Stimulated activated CD4-positive, alpha-beta T cell treated with anti-CD3 and anti-CD28 coated beads, Interleukin-12 subunit alpha, Interleukin-12 subunit beta, amount 100 ng/mL, for 4 hours (primary cell): Measurements from ENCODE around the gene MPC1.
"Not testable (repeated sequence)": the region's sequence is repeated elsewhere in the genome, so short reads cannot be mapped to it uniquely, and the experiment has no call there.

Source experiments
- DNase-seq: peaks from one replicate; pipeline ENCODE4 v3.0.0-alpha.2; 2020

MPC1 gene

GRCh38 chr6:166405386-166405785 is 22.6 kb upstream of the MPC1 start:
- no peak for DNase-seq

DNA sequence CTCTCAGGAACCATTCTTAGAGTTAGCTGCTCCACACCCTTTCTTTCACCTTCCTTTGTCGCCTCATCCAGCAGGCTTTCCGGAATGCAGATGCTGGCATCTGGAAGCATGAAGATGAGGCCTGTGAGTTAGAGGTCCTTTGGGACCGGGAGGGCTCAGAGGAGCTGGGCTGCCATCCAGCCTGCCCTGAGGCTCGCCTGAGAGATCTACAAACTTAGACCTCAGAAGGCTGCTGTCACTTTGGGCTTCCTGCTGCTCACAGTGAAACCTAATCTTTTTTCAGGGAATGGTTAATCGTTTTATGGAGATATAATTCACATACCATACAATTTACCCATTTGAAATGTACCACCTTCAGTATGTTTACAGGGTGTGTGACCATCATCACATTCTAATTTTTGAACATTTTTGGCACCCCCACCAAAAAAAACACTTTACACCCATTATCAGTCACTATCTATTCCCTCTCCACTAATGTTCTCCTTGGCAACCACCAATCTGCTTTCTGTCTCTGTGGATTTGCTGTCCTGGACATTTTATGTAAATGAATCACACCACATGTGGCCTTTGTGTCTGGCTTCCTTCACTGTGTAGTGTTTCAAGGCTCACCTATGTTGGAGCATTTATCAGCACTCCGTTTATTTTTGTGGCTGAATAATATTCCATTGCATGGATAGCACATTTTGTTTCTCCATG is 20.0 kb upstream of the MPC1 start:
- DNase-seq, result no peak

DNA sequence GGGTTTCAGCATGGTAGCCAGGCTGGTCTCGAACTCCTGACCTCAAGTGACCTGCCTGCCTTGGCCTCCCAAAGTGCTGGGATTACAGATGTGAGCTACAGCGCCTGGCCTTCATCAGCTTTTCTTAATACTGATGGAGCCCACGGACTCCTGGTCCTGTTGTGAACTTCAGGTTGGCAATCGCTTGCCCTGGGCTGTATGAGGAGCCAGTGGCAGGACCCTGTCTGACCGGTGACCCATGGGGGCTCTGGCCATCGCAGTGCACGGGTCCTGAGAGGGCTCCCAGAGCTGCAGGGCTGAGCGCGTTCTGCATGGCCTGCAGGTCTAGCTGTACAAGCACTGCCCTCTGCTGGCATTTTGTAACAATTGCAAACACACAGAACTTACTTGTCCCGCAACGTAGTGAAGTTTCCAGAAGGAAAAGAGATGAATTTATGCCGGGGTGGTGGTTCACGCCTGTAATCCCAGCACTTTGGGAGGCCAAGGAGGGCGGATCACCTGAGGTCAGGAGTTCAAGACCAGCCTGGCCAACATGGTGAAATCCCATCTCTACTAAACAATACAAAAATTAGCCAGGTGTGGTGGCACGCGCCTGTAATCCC is 18.0 kb upstream of the MPC1 start:
- peak; percentile 38 for DNase-seq

DNA sequence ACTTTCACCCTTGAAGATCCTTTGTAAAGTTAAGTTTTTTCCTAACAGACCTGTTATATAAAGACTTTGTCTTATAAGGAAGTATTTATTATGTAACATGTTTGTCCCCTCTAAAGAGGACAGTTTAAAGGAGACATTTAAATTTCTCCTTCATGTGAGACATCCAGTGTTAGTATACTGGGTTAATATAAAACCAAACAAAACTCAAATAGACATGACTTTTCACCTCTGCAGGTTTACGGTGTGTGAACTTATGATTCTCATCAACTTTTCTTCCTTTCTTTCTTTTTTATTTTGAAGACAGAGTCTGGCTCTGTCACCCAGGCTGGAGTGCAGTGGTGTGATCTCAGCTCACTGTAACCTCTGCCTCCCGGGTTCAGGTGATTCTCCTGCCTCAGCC is 17.4 kb upstream of the MPC1 start:
- no peak for DNase-seq

GRCh38 chr6:166398348-166398747 is 15.6 kb upstream of the MPC1 start:
- no peak for DNase-seq

- DNase-seq, result no peak
Measured at GRCh38 chr6:166397849-166398248, 15.1 kb upstream of the MPC1 start.

GRCh38 chr6:166395778-166396177 is 13.0 kb upstream of the MPC1 start:
- DNase-seq, result no peak

DNA sequence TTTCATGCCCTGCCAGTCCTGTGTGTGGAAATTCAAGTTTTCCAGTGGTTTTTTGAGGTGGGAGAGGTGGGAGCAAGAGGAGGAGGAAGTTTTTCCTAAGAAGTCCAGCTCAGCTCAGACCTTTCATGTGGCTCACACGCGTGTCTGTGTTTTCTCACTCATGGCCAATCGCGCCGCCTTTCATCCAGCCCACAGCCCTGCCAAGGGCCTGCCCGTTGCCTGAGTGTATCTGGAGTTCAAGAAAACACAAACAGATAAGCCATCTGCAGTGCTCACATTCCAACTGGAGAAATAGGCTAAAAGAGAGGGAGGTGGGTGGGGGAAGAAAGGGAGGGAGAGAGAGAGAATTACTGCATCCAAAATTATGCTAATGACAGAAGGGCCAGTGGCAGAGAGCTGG is 12.6 kb upstream of the MPC1 start:
- DNase-seq, result no peak

DNA sequence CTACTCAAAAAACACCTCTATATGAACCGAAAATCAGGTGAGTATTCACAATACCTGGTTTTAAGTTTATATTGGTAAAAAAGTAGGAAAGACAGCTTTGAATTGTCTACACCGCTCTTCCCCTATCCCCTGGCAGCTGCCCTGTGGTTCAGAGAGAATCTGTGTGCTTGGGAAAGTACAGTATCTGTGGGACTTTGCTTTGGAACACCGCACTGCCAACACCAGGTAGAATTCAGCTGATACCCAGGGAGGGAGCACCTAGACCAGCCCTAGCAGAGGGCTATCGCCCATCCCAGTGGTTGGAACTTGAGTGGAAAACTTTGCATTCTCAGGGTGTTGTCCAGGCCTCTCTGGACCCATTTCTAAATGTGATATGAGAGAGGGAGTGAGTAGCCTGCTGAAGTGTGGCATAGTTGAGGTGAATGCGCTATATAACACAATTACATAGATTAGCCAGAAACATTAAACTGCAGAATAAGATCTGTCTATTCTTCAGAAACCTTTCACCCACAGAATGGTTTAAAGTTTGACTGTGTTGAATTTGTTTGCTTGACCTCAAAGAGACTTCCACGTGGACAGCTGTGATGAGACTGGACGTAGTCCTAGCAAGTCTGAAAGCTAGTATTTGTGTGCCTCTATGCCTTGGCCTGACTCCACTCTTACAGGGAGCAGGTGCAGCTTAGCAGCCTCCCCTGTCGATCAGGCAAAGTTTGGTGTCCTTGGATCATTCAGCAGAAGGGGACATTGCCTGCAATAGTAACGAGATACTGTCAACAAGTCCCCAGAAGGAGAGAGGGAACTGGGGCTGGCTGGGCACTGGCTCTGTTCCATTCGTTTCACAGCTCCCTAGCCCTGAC is 11.5 kb upstream of the MPC1 start:
- no peak for DNase-seq

- no peak for DNase-seq
Measured at GRCh38 chr6:166393535-166393823, 10.7 kb upstream of the MPC1 start.

DNA sequence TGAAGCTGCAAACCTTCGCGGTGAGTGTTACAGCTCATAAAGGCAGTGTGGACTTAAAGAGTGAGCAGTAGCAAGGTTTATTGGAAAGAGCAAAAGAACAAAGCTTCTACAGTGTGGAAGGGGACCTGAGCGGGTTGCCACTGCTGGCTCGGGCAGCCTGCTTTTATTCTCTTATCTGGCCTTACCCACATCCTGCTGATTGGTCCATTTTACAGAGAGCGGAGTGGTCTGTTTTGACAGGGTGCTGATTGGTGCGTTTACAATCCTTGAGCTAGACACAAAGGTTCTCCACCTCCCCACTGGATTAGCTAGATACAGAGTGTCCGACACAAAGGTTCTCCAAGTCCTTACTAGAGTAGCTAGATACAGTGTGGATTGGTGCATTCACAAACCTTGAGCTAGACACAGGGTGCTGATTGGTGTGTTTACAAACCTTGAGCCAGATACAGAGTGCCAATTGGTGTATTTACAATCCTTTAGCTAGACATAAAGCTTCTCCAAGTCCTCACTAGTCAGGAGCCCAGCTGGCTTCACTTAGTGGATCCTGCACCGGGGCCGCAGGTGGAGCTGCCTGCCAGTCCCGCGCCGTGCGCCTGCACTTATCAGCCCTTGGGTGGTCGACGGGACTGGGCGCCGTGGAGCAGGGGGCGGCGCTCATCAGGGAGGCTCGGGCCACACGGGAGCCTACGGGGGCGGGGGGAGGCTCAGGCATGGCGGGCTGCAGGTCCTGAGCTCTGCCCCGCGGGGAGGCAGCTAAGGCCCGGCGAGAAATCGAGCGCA is 10.2 kb upstream of the MPC1 start:
- not testable (repeated sequence) for DNase-seq

DNA sequence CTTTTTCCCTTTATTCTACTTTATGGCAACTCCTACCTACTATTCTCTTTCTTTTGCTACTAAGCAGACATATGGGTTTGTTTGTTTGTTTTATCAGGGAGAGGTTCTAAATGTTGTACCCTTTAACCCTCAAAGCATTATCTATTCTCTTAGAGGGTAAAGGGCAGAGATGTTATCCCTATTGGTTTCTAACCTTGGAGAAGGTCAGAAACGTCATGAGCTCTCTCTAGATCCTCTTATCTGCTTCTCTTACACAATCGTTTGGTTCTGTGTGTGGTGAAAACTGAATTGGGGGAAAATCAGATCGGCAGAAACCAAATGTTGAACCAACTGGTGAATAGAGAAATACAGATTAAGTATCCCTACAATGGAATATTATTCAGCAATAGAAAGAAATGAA is 6.4 kb upstream of the MPC1 start:
- no peak for DNase-seq

DNA sequence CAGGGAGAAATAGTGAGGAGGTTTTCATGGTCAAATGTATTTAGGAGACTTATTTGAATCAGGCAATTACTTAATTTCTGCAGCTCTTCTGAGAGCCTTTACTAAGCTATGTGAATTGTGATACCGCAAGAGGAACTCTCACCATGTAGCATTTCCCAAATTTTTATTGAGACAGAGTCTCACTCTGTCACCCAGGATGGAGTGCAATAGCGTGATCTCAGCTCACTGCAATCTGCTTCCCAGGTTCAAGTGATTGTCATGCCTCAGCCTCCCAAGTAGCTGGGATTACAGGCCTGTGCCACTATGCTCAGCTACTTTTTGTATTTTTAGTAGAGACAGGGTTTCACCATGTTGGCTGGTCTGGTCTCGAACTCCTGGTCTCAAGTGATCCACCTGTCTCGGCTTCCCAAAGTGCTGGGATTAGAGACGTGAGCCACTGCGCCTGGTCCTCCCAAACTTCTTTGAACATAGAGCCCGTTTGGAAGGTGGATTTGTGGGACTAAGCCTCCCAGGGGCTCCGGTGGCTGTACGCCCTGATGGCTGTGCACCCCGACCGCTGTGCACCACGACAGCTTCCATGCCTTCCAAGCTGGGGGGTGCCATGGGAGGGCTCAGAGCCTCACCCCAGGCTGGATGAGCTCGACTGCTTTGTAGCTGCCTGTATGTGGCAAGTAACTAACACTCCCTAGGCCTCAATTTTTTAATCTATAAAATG is 5.7 kb upstream of the MPC1 start:
- DNase-seq, result no peak

GRCh38 chr6:166387642-166388289 is 5.0 kb upstream of the MPC1 start:
- DNase-seq, result no peak

DNA sequence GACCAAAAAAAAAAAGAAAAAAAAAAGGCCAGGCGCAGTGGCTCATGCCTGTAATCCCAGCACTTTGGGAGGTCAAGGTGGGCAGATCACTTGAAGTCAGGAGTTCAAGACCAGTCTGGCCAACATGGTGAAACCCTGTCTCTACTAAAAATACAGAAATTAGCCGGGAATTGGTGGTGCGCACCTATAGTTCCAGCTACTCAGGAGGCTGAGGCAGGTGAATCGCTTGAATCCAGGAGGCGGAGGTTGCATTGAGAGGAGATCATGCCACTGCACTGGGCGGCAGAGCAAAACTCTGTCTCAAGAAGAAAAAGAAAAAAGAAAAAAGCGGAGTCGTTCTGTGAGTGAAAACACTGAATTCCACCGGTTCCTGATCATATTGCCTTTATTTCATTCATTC is 4.4 kb upstream of the MPC1 start:
- DNase-seq, result not testable (repeated sequence)

GRCh38 chr6:166386111-166386510 is 3.4 kb upstream of the MPC1 start:
- DNase-seq, result no peak

- DNase-seq, result peak; percentile 11
Measured at GRCh38 chr6:166383802-166384363, 1.1 kb upstream of the MPC1 start.

DNA sequence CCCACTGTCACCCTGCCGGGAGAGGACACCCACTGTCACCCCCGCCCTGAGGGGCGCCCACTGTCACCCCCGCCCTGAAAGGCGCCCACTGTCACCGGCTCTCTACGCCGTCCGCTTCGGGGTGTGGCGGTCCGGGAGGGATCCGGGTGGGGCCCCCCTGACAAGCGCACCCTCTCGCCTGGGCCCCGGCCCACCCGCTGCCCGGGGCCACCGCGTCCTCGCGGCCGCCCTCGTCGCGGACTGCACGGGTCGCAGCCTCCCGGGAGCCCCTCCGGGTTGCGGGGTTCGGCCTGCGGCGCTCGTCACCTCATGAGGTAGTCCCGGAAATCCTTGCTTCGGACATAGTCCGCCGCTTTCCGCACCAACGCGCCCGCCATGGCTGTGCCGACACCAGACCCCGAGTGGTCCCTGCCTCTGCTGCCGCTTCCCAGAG is 224 bp downstream of the MPC1 start:
- no peak for DNase-seq

- peak; percentile 68 for DNase-seq
Measured at GRCh38 chr6:166381733-166382499, 824 bp downstream of the MPC1 start.

GRCh38 chr6:166381381-166381732 is 1.4 kb downstream of the MPC1 start:
- DNase-seq, result no peak

DNA sequence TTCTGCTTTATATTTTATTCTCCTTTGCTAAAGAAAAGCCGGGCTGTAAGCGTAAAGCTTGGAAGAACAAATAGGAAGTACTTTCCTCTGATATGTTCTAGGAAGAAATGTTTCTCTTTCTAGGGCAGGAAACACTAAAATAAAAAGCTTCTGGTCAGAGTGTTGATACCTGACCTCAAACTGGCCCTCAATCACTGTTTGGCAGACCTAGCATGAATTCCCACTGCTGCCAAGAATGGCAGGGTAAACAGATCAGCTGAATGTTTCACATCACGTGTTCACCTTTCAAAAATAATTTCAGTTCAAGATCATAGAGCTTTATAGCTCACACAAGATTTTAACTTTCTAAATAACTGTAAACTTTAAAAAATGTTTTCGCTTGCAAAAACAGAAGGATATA is 2.9 kb downstream of the MPC1 start:
- DNase-seq, result no peak
